Nephron (organoid): Measurements from ENCODE around the gene CFAP54.

Experiments
- H3K27ac Mint-ChIP-seq, 3 experiments: 2 replicates each; pipeline ENCODE4 v1.8.0; 2020; ENCODE audit warnings: mixed read lengths in 3 of 3, mild to moderate bottlenecking in 2 of 3, moderate library complexity in 1 of 3
- H3K27me3 Mint-ChIP-seq: 2 replicates; pipeline ENCODE4 v1.8.0; 2021; ENCODE audit warnings: low read depth, mild to moderate bottlenecking, moderate library complexity, mixed read lengths
- H3K36me3 Mint-ChIP-seq: 2 replicates; pipeline ENCODE4 v1.8.0; 2020; ENCODE audit warnings: low read depth, mixed read lengths
- H3K4me1 Mint-ChIP-seq: 2 replicates; pipeline ENCODE4 v1.8.0; 2020; ENCODE audit warnings: mixed read lengths
- H3K4me3 Mint-ChIP-seq, 3 experiments: 2 replicates each; pipeline ENCODE4 v1.8.0; 2020; ENCODE audit warnings: mild to moderate bottlenecking in 3 of 3, mixed read lengths in 3 of 3, moderate library complexity in 2 of 3
- H3K9me3 Mint-ChIP-seq: 2 replicates; pipeline ENCODE4 v1.8.0; 2020; ENCODE audit warnings: mixed read lengths
- TF ChIP-seq, protein P1 (sequence below), 3 experiments: fragments of 200-600 bp; sonication (generic); IDR thresholded peaks; one replicate each; pipeline ENCODE4 v1.5.0; 2021; ENCODE audit warnings: antibody characterized with exemption in 3 of 3; ENCODE audit not compliant: unreplicated experiment in 3 of 3

CFAP54 gene

DNA sequence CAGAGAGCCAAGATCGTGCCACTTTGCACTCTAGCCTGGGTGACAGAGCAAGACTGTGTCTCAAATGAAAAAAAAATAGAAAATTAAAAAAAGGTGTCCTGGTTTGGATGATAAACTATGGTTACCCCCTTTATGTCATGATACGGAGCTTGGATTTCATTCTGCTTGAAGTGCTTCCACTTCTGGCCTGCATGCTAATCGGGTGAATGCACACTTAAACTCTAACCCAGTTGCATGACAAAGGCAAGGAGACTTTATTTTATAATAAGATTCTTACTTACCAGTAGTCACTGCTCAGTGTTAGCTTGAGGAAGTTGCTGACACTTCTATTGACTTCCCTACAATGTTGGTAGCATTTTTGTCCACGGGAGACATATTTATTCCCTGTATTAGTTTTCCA, 24.3 kb downstream of the CFAP54 start:
- Mint-ChIP-seq H3K36me3 (no peaks in the 10 kb centered on the region), H3K27me3 (no peaks in the 10 kb centered on the region), H3K4me3 (no peak overlapping the region), H3K4me1 (no peaks in the 10 kb centered on the region), H3K9me3 (no peaks in the 10 kb centered on the region), H3K27ac (no peak overlapping the region)
- TF ChIP-seq, protein P1, sequence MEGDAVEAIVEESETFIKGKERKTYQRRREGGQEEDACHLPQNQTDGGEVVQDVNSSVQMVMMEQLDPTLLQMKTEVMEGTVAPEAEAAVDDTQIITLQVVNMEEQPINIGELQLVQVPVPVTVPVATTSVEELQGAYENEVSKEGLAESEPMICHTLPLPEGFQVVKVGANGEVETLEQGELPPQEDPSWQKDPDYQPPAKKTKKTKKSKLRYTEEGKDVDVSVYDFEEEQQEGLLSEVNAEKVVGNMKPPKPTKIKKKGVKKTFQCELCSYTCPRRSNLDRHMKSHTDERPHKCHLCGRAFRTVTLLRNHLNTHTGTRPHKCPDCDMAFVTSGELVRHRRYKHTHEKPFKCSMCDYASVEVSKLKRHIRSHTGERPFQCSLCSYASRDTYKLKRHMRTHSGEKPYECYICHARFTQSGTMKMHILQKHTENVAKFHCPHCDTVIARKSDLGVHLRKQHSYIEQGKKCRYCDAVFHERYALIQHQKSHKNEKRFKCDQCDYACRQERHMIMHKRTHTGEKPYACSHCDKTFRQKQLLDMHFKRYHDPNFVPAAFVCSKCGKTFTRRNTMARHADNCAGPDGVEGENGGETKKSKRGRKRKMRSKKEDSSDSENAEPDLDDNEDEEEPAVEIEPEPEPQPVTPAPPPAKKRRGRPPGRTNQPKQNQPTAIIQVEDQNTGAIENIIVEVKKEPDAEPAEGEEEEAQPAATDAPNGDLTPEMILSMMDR (IDR thresholded peaks at IDR 0.05; ENCODE audit: unreplicated experiment in 3 of 3) = no peak

- Mint-ChIP-seq H3K4me3 (no peak overlapping the region), H3K9me3 (no peaks in the 10 kb centered on the region), H3K36me3 (no peaks in the 10 kb centered on the region)
Measured at GRCh38 chr12:96514328-96514727, 25.0 kb downstream of the CFAP54 start.

GRCh38 chr12:96516472-96517430, 27.4 kb downstream of the CFAP54 start:
- no peak overlapping the region for H3K27ac Mint-ChIP-seq
- H3K4me1 Mint-ChIP-seq = no peaks in the 10 kb centered on the region
- TF ChIP-seq, protein P1 (IDR thresholded peaks at IDR 0.05; ENCODE audit: unreplicated experiment in 3 of 3) = peak; percentile 51 to 78 (median 57)
- no peaks in the 10 kb centered on the region for H3K9me3 Mint-ChIP-seq
- H3K36me3 Mint-ChIP-seq = no peaks in the 10 kb centered on the region
- no peaks in the 10 kb centered on the region for H3K27me3 Mint-ChIP-seq
- no peak overlapping the region for H3K4me3 Mint-ChIP-seq

More at GRCh38 chr12:96514328-96514727, 25.0 kb downstream of the CFAP54 start:
- TF ChIP-seq, protein P1 (IDR thresholded peaks at IDR 0.05; ENCODE audit: unreplicated experiment in 3 of 3) = no peak
- Mint-ChIP-seq H3K27ac (no peak overlapping the region), H3K27me3 (no peaks in the 10 kb centered on the region), H3K4me1 (no peaks in the 10 kb centered on the region)

DNA sequence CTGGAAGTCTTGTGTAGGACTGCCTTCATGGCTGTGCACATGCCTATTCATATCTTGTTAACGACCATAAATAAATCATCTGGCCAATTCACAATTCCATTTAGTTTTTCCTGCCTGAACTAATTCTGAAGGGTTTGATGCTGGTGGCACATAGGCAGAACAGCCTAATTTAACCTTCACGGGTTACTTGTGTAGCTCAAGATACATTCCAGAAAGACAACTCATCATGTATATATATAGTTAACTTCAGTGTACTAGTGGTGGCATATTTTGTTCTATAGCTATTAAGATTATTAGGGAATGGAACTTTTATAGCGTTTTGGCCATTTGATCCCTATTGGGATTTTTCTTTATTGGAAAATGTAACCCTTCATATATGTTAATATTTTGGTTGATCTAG, 31.4 kb downstream of the CFAP54 start:
- Mint-ChIP-seq H3K36me3 (no peaks in the 10 kb centered on the region), H3K27me3 (no peaks in the 10 kb centered on the region), H3K4me3 (no peak overlapping the region), H3K27ac (no peak overlapping the region), H3K9me3 (no peaks in the 10 kb centered on the region), H3K4me1 (no peaks in the 10 kb centered on the region)
- TF ChIP-seq, protein P1 (IDR thresholded peaks at IDR 0.05; ENCODE audit: unreplicated experiment in 3 of 3) = no peak

GRCh38 chr12:96521895-96522682, 32.7 kb downstream of the CFAP54 start:
- H3K36me3 Mint-ChIP-seq = no peaks in the 10 kb centered on the region
- TF ChIP-seq, protein P1 (IDR thresholded peaks at IDR 0.05; ENCODE audit: unreplicated experiment in 3 of 3) = no peak
- H3K4me3 Mint-ChIP-seq = no peak overlapping the region
- H3K27ac Mint-ChIP-seq = no peak overlapping the region
- no peaks in the 10 kb centered on the region for H3K9me3 Mint-ChIP-seq
- H3K27me3 Mint-ChIP-seq = no peaks in the 10 kb centered on the region
- H3K4me1 Mint-ChIP-seq = no peaks in the 10 kb centered on the region
